ENCODE measurements around the gene PBX1.
"Not testable (repeated sequence)": the region's sequence is repeated elsewhere in the genome, so short reads cannot be mapped to it uniquely, and the experiment has no call there.

The PBX1 gene

GRCh38 chr1:164645921-164646320 lies 86.9 kb downstream of the PBX1 start:
- DNase-seq = no peak

GRCh38 chr1:164647211-164647610 lies 88.2 kb downstream of the PBX1 start:
- DNase-seq = no peak

- DNase-seq = no peak
Measured at GRCh38 chr1:164648636-164649035, 89.7 kb downstream of the PBX1 start.

DNA sequence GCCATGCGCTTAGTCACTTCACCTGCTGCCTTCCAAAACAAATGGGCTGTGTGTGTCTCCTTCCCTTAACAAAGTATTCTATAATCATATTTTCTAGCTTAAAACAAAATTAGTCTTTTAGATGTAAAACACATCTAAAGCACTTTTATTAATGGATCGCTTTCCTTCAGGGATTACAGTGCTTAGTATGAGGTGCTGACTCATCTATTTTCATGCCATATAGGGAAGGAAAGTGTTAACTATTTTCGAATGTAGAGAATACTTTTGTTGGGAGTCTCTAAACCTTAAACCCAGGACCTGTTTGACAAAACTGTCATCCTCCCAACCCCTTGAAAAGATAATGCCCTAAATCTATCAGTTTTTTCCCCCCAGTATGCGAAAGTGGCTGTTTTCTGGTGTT lies 90.2 kb downstream of the PBX1 start:
- DNase-seq = no peak

- DNase-seq = no peak
Measured at GRCh38 chr1:164650531-164650930, 91.5 kb downstream of the PBX1 start.

DNA sequence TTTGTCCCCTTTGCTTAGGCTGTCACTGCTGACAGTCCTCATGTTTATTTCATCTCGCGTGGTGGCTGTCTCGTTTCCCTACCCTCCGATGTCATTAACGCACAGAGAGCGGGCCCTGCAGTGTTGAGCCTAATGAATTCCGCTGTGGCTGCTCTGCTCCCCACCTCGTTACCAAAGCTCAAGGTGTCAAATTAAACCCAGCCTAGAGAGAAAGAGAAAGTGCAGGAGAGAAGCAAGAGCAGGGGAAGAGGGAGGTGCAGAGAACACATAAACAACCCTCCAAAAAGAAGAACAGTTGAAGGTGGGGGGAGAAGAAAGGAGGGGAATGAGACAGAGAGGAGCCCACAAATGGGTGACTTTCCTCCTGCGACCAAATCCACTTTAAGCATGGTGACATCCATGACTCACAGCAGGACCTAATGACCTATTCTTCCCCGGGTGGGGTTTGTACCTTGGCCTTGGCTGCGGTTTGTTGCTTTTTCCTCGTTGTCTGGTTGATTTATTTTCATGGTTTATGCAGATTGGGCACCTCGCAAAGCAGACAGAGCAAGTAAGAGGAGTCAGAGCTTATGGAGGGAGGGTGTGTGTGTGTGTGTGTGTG lies 92.5 kb downstream of the PBX1 start:
- no peak for DNase-seq

DNA sequence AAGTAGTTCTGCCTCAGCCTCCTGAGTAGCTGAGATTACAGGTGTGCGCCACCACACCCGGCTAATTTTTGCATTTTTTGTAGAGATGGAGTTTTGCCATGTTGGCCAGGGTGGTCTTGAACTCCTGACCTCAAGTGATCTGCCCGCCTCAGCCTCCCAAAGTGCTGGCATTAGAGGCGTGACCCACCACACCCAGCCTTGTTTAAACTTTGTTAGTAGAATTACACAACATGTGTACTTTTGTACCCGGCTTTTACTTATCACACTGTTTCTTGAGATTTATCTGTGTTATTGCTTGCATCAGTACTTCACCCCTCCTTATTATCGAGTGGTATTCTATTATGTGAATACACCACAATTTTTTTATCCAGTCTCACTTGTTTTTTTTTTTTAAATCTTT lies 94.0 kb downstream of the PBX1 start:
- DNase-seq = not testable (repeated sequence)

DNA sequence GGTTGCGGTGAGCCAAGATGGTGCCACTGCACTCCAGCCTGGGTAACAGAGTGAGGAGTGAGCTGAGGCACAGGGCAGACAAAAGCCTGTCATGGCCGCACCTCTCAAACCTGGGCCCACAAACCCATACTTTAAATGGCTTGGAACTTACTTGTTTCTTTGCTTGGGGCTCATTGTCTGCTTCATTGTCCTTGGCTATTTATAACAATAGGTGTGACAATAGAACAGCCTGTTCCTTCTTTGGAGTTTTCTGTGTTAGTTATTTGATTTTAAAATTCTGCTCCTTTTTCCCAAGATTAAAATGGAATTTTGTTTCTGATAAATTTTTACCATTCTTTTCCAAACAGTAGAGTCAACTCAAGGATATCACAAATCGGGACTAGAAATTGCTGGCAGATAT lies 94.7 kb downstream of the PBX1 start:
- DNase-seq = no peak

DNA sequence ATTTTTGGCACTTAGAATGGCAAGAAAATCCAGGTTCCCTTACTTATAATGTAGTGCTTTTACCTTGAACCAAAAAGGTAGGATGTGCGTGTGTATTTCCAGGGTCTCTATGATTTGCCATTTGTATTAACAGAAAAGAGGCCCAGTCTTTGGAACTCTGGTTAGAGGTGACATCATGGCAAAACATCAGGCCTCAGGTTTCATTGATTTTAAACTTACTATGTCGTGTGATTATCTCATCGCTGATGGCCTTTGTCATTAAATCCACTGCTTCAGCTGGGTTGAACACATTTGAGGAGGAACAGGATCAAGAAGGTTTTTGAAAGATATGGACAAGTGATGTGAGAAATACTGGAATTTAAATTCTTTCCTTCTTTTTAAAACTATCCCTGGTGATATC lies 95.2 kb downstream of the PBX1 start:
- no peak for DNase-seq

- no peak for DNase-seq
Measured at GRCh38 chr1:164658864-164659263, 99.9 kb downstream of the PBX1 start.

DNA sequence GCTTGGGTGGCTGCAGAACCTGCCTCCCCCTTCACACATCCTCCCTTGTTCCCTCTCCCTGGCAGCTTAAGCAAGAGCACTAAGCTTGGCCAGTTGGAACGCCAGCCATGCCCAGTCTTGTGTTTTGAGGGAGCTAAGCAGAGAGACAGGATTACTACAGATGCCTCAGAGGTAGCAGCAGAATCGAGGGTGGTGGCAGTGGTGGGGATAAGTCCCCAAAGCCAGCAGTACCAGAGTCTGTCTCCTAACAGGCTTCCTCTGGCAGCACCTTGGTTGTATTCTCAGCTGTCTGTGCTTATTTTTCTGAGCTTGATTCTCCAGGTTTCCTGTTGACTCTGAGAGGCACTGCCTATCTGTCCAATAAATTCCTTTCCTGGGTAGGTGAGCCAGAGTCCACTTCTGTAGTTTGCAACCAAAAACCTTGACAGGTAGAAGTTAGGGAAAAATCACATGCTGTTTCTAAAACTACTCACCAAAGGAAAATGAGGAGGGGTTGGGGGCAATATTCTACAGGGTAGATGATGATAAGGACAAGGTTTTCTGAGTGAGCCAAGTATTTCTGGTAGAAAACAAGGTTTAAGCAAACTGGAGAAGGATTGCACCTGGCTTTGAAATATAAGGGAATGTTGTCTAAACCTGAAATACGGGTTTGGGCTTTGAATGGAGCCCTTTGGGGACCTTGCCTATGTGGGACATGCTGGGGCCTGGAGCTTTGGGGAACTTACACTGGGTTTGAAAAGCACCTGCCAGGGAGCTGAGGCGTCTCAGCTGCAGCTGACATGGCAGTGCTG lies 100.8 kb downstream of the PBX1 start:
- DNase-seq = no peak

DNA sequence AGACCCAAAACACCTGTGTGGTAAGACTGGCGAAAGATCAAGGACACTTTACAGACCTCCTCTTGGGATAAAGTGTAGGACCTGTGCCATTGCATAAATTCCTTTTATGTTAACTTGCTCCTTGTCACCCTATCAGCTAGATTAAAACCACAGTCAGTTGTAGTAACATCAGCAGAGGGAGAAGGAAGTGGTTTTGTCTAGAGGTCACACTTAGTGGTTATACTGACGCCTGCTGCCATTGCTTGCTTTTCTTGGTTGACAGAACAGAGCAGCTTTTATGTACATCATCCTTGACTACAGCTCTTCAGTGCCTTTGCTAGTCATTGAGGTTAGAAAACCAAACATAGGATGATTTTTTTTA lies 101.4 kb downstream of the PBX1 start:
- no peak for DNase-seq

GRCh38 chr1:164660775-164661174 lies 101.8 kb downstream of the PBX1 start:
- DNase-seq = no peak

DNA sequence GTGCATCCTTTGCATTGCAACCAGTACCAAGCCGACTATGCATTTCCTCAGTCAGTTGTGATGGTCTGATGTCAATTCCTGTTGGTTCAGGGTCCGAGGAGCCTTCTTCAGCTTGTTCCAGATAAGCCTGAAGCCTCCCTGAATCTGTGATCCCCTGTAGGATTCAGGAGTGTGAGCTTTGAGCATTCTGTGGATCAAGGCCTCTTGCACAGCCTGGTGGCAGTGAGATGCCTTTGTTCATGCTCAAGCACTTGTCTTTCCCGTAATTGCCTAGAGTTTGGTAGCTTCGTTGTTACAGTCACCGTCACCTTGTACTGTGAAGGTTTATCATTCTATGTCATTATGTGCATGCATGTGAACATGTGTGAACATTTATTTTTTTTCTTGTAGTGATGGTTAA lies 103.5 kb downstream of the PBX1 start:
- DNase-seq = no peak

DNA sequence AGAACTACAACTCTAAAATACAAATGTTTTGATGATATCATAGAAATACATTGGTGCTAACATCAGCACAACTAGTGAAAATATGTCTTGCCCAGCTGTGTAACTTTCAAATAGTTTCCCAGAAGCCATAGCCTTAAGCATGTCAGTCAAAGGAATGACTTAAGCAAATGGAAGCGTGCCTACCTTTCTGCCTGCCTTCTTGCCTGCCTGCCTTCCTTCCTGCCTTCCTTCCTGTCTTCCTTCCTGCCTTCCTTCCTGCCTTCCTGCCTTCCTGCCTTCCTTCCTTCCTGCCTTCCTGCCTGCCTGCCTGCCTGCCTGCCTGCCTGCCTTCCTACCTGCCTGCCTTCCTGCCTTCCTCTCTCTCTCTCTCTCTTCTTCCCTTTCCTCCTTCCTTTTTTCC lies 104.0 kb downstream of the PBX1 start:
- no peak for DNase-seq

DNA sequence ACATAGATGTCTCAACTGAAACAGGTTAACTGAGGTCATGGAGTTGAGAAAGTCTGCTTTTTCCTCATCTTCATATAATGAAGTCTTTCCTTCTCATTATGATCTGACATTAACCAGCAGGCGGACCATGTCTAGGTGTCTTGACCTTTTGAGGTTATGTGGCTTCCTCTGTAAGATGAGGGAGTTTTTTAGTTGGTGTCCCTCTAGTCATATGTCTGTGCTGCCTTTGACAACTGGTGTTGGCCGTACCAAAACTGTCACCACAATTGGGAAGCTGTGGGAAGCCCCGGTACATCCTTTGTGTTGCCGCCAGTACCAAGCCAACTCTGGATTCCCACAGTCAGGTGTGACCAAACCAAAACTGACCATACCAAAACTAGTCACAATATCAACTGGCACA lies 105.1 kb downstream of the PBX1 start:
- no peak for DNase-seq

- no peak for DNase-seq
Measured at GRCh38 chr1:164667001-164667400, 108.0 kb downstream of the PBX1 start.

- DNase-seq = no peak
Measured at GRCh38 chr1:164667600-164667999, 108.6 kb downstream of the PBX1 start.

DNA sequence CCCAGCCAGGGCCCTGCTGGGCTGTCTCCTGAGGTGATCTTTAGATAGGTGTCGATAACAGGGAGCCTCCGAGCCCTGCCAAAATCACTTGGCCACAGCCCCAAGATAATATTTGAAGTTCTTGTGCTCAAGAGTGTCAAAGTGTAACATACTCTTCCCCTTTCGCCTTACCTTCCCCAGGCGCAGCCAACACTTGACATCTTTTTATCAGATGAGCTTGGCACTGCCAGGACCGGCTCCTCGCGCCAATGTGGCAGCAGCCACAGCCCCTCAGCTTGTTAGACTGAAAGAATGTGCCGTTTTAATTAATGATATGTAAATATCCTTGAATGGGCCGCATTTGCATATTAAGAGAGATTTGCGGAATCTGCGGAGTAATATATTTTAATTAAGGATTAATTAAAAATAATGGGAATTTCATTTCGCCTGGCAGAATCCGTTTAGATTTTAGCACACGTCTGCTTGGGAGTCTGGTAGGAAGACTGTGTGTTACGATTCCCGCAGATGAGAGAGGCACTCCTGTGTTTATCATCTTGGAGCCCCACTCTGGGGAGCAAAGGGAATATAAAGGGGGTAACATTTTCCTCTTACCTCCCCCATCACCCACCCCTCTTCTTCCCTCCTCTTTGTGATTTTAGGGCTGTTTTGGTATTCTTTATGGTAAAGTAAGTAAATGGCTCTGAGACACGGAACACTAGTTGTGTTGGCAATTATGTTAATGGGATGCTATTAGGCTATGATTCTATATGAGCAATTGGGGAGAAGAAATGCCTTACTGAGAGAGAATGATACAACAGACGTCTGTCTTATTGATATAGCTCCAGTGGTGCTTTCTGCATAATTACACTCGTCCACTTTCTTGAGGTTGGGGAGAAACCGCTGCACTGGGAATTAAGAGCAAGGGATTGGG lies 109.8 kb downstream of the PBX1 start:
- DNase-seq = no peak

GRCh38 chr1:164670026-164670425 lies 111.0 kb downstream of the PBX1 start:
- DNase-seq = no peak

DNA sequence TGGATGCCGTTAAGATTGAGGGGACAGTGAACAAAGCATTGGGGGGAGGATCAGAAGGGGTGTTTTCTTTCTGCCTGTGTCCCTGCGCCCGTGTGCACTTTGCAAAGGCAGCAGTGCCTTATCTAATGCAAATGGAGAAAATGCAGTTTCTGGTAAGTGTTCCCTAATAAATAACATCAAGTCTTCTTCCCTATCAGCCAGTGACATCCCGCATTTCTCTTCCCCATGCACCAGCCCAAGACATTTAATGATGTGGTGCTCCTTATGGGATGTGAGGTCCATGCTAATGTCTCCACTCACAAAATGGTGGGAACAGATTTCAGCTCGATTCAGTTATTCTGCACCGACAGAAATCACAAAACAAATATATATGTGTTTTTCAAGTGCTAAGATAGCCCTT lies 111.8 kb downstream of the PBX1 start:
- no peak for DNase-seq

DNA sequence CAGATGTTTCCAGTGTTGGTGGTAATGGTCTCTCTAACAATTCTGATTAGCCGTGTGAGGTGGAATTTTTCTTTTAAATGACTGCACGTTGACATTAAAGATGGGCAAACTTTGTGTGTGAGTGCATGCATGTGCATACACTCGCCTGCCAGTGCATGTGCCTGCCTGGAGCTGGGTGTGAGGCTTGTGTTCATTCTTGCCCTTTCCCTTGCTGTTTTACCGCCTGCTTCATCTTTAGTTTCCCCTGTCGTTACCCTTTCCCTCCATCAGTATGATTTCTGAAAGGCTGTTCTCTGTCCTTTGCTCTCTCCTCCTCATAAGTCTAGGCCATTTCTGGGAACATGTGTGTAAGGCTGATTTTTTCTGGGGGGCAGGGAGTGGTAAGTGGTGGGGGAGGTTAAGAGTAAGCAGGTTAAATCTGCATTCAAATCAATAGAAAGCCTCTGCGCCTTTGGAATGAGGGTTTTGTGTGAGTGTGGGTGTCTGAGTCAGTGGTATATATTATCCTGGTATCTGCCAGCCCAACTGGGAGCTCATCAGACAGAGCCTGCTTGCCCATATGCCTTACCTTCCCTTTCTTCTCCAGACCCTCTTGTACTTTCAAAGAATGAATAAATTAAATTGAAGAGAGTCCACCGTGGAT lies 112.5 kb downstream of the PBX1 start:
- no peak for DNase-seq

DNA sequence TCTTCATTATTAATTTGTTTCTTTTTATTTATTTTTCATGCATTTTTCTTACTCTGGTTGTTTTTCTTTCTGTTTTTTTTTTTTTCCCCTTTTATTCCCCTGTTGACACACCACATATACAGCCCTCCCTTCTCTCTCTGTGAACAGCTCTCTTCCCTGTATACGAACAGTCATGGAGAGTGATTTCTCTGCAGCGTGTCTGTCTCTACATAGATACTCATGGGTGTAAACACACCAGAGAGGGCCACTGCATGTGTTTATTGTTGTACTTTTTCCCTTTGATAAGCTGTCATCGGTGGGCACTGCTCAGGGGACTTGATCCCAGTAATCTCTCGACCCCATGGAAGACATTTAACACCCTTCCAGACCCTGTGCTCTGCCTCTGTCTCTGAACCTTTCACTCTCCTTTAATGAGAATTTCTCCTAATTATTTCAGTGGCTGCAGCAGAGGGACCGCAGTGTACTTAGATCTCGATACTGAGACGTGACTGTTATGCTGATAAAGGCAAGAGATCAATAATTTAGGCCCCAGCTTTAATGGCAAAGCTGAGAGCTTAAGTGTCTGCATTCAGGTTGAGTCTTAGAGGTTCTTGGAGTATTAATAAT lies 113.1 kb downstream of the PBX1 start:
- no peak for DNase-seq

Data from stimulated activated CD4-positive, alpha-beta T cell treated with anti-CD3 and anti-CD28 coated beads, Interleukin-4, amount 100 ng/mL, for 1 hour (primary cell).